Peyer's patch (tissue), 4 donors: ENCODE data around the gene VAMP5. TPM values are rescaled to one million over a fixed set of nuclear protein-coding genes. Genes with fewer than 3 reads are reported as not detected.
A peak's percentile ranks its signal among the peaks of the same experiment; 100 is the strongest.

Source experiments
- DNase-seq, 3 donors: peaks; one replicate each; pipeline ENCODE4 v3.0.0-alpha.2; 2017 to 2019
- H3K27ac ChIP-seq, 4 donors: fragments of 200-600 bp; sonication (generic); one replicate each; pipeline ENCODE4 v1.5.1; 2016 to 2019
- H3K27me3 ChIP-seq, 2 donors: fragments of 200-600 bp; sonication (generic); one replicate each; pipeline ENCODE4 v1.5.1; 2019
- H3K36me3 ChIP-seq, 3 donors: fragments of 200-600 bp; sonication (generic); one replicate each; pipeline ENCODE4 v1.5.1; 2016 to 2019
- H3K4me1 ChIP-seq, 4 donors: fragments of 200-600 bp; sonication (generic); one replicate each; pipeline ENCODE4 v1.5.1; 2016 to 2019
- H3K4me3 ChIP-seq, 4 donors: fragments of 200-600 bp; sonication (generic); 1 replicate in 3 of 4; 2 replicates in 1 of 4; pipeline ENCODE4 v1.5.1; 2016 to 2019; ENCODE audit warnings: mild to moderate bottlenecking in 1 of 4
- H3K9me3 ChIP-seq, 4 donors: fragments of 200-600 bp; sonication (generic); one replicate each; pipeline ENCODE4 v1.5.1; 2016 to 2019; ENCODE audit warnings: mild to moderate bottlenecking in 1 of 4
- CTCF ChIP-seq, 6 experiments: fragments of 450-650 bp in 4 of 6; fragments of 200-600 bp in 2 of 6; sonication (generic) in 1 of 6; IDR thresholded peaks; one replicate each; pipeline ENCODE4 v1.5.1; 2017 to 2019; ENCODE audit warnings: antibody characterized with exemption in 6 of 6, mild to moderate bottlenecking in 3 of 6, moderate library complexity in 1 of 6
- POLR2A ChIP-seq, 2 donors: fragments of 450-650 bp; IDR thresholded peaks; one replicate each; pipeline ENCODE4 v1.5.1; 2017; ENCODE audit warnings: antibody characterized with exemption in 2 of 2, mild to moderate bottlenecking in 2 of 2, moderate library complexity in 2 of 2
- total RNA-seq, 4 donors: library from RNA; depleted of rRNA; stranded (reverse); fragments of >200 nt; gene quantifications; one replicate each; pipeline ENCODE4 v1.1.0, GENCODE V29; 2016

Gene VAMP5
- total RNA-seq, 4 donors from 2014 or later: 6.5 to 18.2 (median 16.0) TPM

DNA sequence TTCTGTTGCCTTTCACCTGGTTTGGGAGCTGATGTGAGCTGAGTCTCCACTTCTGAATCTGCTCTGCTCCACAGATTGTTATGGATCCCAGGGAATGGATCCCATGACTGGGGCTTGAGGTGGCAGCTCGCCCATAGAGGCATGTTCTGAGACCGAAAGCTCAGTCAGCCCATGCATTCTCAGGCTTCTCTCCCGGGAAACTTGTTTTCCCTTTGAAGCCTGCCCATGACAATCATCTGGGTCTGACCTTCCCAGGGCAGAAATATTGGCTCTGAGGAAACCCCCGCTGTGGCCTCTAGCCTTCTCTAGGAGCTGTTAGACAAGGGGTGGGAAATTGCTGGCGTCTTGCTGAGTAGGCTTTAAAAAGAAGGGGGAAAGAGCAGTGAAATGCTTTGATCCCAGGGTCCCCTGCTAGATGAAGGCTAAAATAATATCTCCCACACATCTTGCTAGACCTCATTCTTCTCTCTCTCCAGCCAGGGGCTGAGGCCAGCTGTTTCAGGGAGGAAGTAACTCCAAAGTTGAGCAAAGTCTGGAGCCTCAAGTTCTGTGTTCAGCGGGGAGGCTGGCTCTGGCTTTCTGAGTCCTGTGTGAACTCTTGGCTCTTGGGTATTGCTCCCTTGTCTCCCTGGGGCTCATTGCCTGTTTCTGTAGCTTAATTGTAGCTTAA, 4.8 kb upstream of the VAMP5 start:
- peak overlapping the region in 2 of 4 donors; percentile 55 to 66 for H3K4me3 ChIP-seq
- peaks cover 3 to 43% (median 6%) of the 10 kb centered on the region in 4 donors for H3K4me1 ChIP-seq

GRCh38 chr2:85580206-85580605, 4.0 kb upstream of the VAMP5 start:
- H3K27me3 ChIP-seq: no peaks in the 10 kb centered on the region
- H3K4me3 ChIP-seq: no peak overlapping the region
- H3K36me3 ChIP-seq: peaks cover 0 to 10% (median 0%) of the 10 kb centered on the region in 3 donors
- TF ChIP-seq CTCF (IDR thresholded peaks at IDR 0.05) (no peak), POLR2A (IDR thresholded peaks at IDR 0.05) (no peak)
- H3K27ac ChIP-seq: peak overlapping the region in 1 of 4 donors; percentile 4
- no peaks in the 10 kb centered on the region for H3K9me3 ChIP-seq
- peaks cover 5 to 51% (median 9%) of the 10 kb centered on the region in 4 donors for H3K4me1 ChIP-seq
- DNase-seq: no peak

More for the DNA sequence above, 4.8 kb upstream of the VAMP5 start:
- peaks cover 0 to 10% (median 0%) of the 10 kb centered on the region in 3 donors for H3K36me3 ChIP-seq
- no peaks in the 10 kb centered on the region for H3K9me3 ChIP-seq
- TF ChIP-seq CTCF (IDR thresholded peaks at IDR 0.05) (no peak), POLR2A (IDR thresholded peaks at IDR 0.05) (no peak)
- H3K27me3 ChIP-seq: no peaks in the 10 kb centered on the region
- H3K27ac ChIP-seq: peak overlapping the region; percentile 76 to 86 (median 84)
- no peak for DNase-seq

DNA sequence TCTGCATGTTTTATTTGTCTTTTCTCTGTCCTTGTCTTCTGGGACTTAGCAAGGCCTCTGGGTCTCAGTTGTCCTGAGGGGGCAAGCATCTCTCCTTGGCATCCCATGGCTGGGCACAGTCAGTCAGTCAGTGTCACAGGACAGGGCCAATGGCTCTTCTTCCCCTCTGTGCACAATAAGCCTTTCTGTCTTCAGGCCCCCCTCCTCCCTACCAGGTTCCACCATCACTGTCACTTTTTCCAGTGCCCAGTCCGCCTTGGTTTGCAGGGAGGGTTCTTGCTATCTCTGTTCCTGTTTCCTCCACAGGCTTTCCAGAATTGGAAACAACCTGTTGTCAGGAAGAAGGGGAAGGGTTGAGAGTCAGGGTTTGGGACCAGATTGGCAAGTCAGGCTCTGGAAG, 1.7 kb upstream of the VAMP5 start:
- Histone ChIP-seq H3K27me3 (no peaks in the 10 kb centered on the region), H3K27ac (no peak overlapping the region), H3K36me3 (peaks cover 0 to 10% (median 0%) of the 10 kb centered on the region in 3 donors), H3K9me3 (no peaks in the 10 kb centered on the region), H3K4me3 (no peak overlapping the region), H3K4me1 (peaks cover 9 to 63% (median 14%) of the 10 kb centered on the region in 4 donors)
- TF ChIP-seq POLR2A (IDR thresholded peaks at IDR 0.05): no peak
- TF ChIP-seq CTCF (IDR thresholded peaks at IDR 0.05): no peak
- no peak for DNase-seq

- peaks cover 9 to 60% (median 14%) of the 10 kb centered on the region in 4 donors for H3K4me1 ChIP-seq
- peak in 1 of 3 donors; percentile 40 for DNase-seq
Measured at GRCh38 chr2:85583667-85584353, 421 bp upstream of the VAMP5 start.

More at GRCh38 chr2:85583667-85584353, 421 bp upstream of the VAMP5 start:
- Histone ChIP-seq H3K36me3 (peaks cover 0 to 10% (median 0%) of the 10 kb centered on the region in 3 donors), H3K27ac (peak overlapping the region; percentile 68 to 99 (median 90)), H3K27me3 (no peaks in the 10 kb centered on the region), H3K4me3 (peak overlapping the region; percentile 44 to 79 (median 68)), H3K9me3 (no peaks in the 10 kb centered on the region)
- no peak for TF ChIP-seq POLR2A (IDR thresholded peaks at IDR 0.05)
- no peak for TF ChIP-seq CTCF (IDR thresholded peaks at IDR 0.05)
